ENCODE results near the gene GCSH. TPM values are rescaled to one million over a fixed set of nuclear protein-coding genes. Genes with fewer than 3 reads are reported as not detected.
"Not testable (repeated sequence)": the region's sequence is repeated elsewhere in the genome, so short reads cannot be mapped to it uniquely, and the experiment has no call there.

The GCSH gene
- polyA plus RNA-seq, 2 donors, result 14.8 to 19.9 TPM

DNA sequence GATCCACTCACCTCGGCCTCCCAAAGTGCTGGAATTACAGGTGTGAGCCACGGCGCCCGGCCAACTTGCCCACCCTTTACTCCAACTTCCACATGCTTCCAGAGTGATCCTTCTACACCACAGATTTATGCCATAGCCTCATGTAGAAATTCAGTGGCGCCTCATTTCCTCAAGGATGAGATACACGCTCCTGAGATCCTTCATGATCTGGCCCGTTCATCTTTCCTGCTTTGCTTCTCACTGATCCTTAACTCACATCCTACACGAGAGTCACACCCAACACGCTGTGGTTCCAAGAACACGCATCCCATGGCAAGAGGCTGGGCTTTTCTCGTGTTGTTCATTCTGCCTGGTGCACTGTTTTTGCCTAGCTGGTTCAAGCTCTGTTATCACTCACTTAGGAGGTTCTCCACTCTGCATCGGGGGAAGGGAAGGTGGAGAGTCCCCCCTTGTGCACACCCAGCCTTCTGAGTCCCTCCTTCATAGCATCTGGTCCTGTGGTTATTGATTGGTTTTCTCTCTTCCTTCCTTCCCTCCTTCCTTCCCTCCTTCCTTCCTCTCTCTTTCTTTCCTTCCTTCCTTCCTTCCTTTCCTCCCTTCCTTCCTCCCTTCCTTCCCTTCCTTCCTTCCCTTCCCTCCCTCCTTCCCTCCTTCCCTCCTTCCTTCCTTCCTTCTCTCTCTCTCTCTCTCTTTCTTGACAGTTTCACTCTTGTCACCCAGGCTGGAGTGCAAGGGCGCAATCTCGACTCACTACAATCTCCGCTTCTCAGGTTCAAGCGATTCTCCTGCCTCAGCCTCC lies 32.7 kb upstream of the GCSH start:
- Histone ChIP-seq H3K9me3 (ENCODE audit: control insufficient read depth in 2 of 2, insufficient read depth in 1 of 2, low read depth in 1 of 2, low read length in 1 of 2) (peaks cover 0 to 2% of the 10 kb centered on the region in 2 donors), H3K4me1 (ENCODE audit: control insufficient read depth in 2 of 2, insufficient read depth in 2 of 2, low read length in 1 of 2) (no peaks in the 10 kb centered on the region), H3K27ac (ENCODE audit: low read depth in 2 of 2, low read length in 1 of 2) (no peak overlapping the region), H3K27me3 (ENCODE audit: control insufficient read depth in 1 of 2, insufficient read depth in 2 of 2, low read length in 2 of 2) (no peaks in the 10 kb centered on the region), H3K36me3 (ENCODE audit: control insufficient read depth in 2 of 2, insufficient read depth in 2 of 2, low read length in 1 of 2) (no peaks in the 10 kb centered on the region), H3K4me3 (ENCODE audit: low read depth in 1 of 2, low read length in 2 of 2) (no peak overlapping the region)
- WGBS, 2 donors, result 85 to 91% methylated on average over 16 of the region's 16 CpGs

DNA sequence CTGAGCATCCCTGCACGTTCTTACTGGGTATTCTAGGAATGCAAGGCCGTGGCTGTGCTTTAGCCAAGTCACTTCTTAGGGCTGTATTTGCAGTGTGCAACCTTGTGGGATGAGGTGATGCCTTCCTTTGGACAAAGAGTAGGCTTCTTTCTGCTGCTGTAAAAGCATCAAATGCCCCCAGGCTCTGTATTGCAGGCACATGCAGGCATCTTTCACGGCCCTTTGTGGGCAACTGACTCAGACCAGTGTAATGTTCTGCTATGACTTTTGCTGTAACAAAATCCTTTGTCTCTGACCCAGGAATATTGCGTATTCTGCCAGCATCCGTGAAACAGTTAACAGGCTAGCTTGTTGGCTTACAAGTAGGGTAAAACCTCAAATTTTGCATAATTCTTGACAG lies 30.9 kb upstream of the GCSH start:
- no peaks in the 10 kb centered on the region for H3K9me3 ChIP-seq (ENCODE audit: control insufficient read depth in 2 of 2, insufficient read depth in 1 of 2, low read depth in 1 of 2, low read length in 1 of 2)
- H3K4me3 ChIP-seq (ENCODE audit: low read depth in 1 of 2, low read length in 2 of 2), result no peak overlapping the region
- H3K4me1 ChIP-seq (ENCODE audit: control insufficient read depth in 2 of 2, insufficient read depth in 2 of 2, low read length in 1 of 2), result no peaks in the 10 kb centered on the region
- H3K27me3 ChIP-seq (ENCODE audit: control insufficient read depth in 1 of 2, insufficient read depth in 2 of 2, low read length in 2 of 2), result no peaks in the 10 kb centered on the region
- no peaks in the 10 kb centered on the region for H3K36me3 ChIP-seq (ENCODE audit: control insufficient read depth in 2 of 2, insufficient read depth in 2 of 2, low read length in 1 of 2)
- no peak overlapping the region for H3K27ac ChIP-seq (ENCODE audit: low read depth in 2 of 2, low read length in 1 of 2)
- WGBS, 2 donors, result 52 to 59% methylated on average over 5 of the region's 5 CpGs

DNA sequence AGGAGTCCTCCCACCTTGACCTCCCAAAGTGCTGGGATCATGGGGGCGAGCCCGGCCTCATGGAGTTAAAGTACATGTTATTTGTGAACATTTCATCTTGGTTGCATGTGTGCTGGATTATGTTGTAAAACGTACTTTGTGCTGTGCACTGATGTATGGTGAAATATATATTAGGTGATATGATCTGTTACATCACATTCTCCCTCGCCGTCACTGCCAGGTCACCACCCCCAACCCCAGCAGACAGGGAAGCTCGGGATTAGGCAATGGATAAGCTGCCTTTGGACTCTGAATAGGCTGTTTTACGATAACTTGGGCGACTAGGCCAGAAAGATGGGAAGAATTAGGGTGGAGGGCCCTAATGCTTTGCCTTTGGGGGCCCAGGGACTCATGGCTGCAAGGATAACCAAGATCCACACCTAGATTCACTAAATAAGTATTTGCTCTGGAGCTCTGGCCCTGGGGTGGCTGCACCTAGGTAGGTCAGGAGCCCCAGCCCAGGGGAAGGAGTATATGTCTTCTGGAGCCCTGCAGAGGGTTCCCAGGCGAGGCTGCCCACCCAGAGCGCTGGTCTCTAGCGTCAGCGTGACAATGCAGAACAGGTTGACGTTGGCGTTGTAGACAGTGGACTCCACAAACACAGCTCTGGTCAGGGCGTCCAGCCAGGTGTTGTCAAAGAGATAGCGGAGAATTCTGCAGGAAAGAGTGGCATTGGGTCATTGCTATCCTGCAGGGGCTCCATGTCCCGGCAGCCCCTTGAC lies 27.1 kb upstream of the GCSH start:
- Histone ChIP-seq H3K9me3 (ENCODE audit: control insufficient read depth in 2 of 2, insufficient read depth in 1 of 2, low read depth in 1 of 2, low read length in 1 of 2) (no peaks in the 10 kb centered on the region), H3K4me1 (ENCODE audit: control insufficient read depth in 2 of 2, insufficient read depth in 2 of 2, low read length in 1 of 2) (no peaks in the 10 kb centered on the region), H3K36me3 (ENCODE audit: control insufficient read depth in 2 of 2, insufficient read depth in 2 of 2, low read length in 1 of 2) (no peaks in the 10 kb centered on the region), H3K4me3 (ENCODE audit: low read depth in 1 of 2, low read length in 2 of 2) (no peak overlapping the region), H3K27ac (ENCODE audit: low read depth in 2 of 2, low read length in 1 of 2) (no peak overlapping the region), H3K27me3 (ENCODE audit: control insufficient read depth in 1 of 2, insufficient read depth in 2 of 2, low read length in 2 of 2) (no peaks in the 10 kb centered on the region)
- 84 to 85% methylated on average over 17 of the region's 17 CpGs for WGBS, 2 donors

DNA sequence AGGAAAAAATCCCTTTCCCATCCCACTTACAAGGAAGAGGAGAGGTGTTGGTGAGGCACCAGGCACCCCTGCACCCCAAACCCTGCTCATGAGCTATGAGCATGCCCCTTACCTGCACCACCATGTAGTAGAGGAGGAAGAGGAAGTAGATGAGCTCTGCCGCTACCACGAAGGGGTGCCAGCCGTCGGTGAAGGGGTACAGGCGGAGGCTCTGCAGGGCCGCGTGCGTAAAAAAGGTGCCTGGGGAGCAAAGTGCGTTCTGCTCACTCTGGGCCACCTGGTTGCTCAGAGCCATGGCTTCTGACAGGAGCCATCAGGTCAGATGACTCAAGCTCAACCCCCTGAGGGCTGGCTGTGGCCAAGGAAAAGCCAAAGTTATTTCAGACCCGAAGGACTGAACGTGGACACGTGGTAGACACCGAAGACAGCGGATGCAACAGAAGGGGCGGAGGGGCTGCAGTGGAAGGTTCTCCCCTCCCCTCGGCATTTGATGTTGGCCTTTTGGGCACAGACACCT lies 25.3 kb upstream of the GCSH start:
- no peak overlapping the region for H3K4me3 ChIP-seq (ENCODE audit: low read depth in 1 of 2, low read length in 2 of 2)
- no peaks in the 10 kb centered on the region for H3K9me3 ChIP-seq (ENCODE audit: control insufficient read depth in 2 of 2, insufficient read depth in 1 of 2, low read depth in 1 of 2, low read length in 1 of 2)
- H3K27ac ChIP-seq (ENCODE audit: low read depth in 2 of 2, low read length in 1 of 2), result no peak overlapping the region
- H3K4me1 ChIP-seq (ENCODE audit: control insufficient read depth in 2 of 2, insufficient read depth in 2 of 2, low read length in 1 of 2), result no peaks in the 10 kb centered on the region
- H3K27me3 ChIP-seq (ENCODE audit: control insufficient read depth in 1 of 2, insufficient read depth in 2 of 2, low read length in 2 of 2), result no peaks in the 10 kb centered on the region
- WGBS, 2 donors, result 87 to 89% methylated on average over 16 of the region's 16 CpGs
- H3K36me3 ChIP-seq (ENCODE audit: control insufficient read depth in 2 of 2, insufficient read depth in 2 of 2, low read length in 1 of 2), result no peaks in the 10 kb centered on the region

DNA sequence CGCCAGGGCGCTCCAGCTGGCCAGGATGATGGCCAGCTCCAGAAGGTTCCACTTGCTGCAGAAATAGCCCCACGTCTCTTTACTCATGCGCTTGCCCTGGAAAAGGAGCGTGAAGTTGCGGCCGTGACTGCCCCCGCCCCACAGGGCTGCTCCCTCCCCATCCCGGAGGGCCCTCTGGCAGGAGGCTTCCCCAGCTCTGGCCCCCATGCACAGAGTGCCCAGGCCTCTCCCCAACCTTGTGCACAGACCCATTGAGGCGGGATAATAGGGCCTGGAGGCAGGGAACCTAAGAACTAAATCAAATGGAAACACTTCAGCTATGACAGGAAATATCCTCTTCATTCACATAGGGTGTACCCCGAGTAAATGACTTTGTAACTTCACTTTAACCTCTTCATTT lies 21.2 kb upstream of the GCSH start:
- H3K27me3 ChIP-seq (ENCODE audit: control insufficient read depth in 1 of 2, insufficient read depth in 2 of 2, low read length in 2 of 2), result no peaks in the 10 kb centered on the region
- H3K36me3 ChIP-seq (ENCODE audit: control insufficient read depth in 2 of 2, insufficient read depth in 2 of 2, low read length in 1 of 2), result no peaks in the 10 kb centered on the region
- no peaks in the 10 kb centered on the region for H3K9me3 ChIP-seq (ENCODE audit: control insufficient read depth in 2 of 2, insufficient read depth in 1 of 2, low read depth in 1 of 2, low read length in 1 of 2)
- no peaks in the 10 kb centered on the region for H3K4me1 ChIP-seq (ENCODE audit: control insufficient read depth in 2 of 2, insufficient read depth in 2 of 2, low read length in 1 of 2)
- 65 to 71% methylated on average over 11 of the region's 11 CpGs for WGBS, 2 donors
- H3K27ac ChIP-seq (ENCODE audit: low read depth in 2 of 2, low read length in 1 of 2), result no peak overlapping the region
- H3K4me3 ChIP-seq (ENCODE audit: low read depth in 1 of 2, low read length in 2 of 2), result no peak overlapping the region

DNA sequence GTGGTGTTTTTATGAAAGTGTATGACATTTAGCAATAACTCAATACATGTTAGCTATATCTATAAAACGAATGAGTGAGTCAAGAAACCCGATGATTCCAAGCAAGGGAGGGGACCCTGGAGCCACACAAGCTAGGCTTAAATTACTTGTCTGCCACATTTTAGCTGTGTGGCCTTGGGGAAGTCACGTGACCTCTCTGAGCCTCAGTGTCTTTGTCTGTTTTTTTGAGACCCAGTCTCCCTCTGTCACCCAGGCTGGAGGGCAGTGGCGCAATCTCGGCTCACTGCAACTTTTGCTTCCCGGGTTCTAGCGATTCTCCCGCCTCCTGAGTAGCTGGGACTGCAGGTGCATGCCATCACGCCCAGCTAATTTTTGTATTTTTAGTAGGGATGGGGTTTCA lies 20.1 kb upstream of the GCSH start:
- Histone ChIP-seq H3K4me1 (ENCODE audit: control insufficient read depth in 2 of 2, insufficient read depth in 2 of 2, low read length in 1 of 2) (no peaks in the 10 kb centered on the region), H3K9me3 (ENCODE audit: control insufficient read depth in 2 of 2, insufficient read depth in 1 of 2, low read depth in 1 of 2, low read length in 1 of 2) (no peaks in the 10 kb centered on the region), H3K27me3 (ENCODE audit: control insufficient read depth in 1 of 2, insufficient read depth in 2 of 2, low read length in 2 of 2) (no peaks in the 10 kb centered on the region), H3K27ac (ENCODE audit: low read depth in 2 of 2, low read length in 1 of 2) (no peak overlapping the region), H3K36me3 (ENCODE audit: control insufficient read depth in 2 of 2, insufficient read depth in 2 of 2, low read length in 1 of 2) (no peaks in the 10 kb centered on the region), H3K4me3 (ENCODE audit: low read depth in 1 of 2, low read length in 2 of 2) (no peak overlapping the region)
- 76 to 84% methylated on average over 9 of the region's 9 CpGs for WGBS, 2 donors

DNA sequence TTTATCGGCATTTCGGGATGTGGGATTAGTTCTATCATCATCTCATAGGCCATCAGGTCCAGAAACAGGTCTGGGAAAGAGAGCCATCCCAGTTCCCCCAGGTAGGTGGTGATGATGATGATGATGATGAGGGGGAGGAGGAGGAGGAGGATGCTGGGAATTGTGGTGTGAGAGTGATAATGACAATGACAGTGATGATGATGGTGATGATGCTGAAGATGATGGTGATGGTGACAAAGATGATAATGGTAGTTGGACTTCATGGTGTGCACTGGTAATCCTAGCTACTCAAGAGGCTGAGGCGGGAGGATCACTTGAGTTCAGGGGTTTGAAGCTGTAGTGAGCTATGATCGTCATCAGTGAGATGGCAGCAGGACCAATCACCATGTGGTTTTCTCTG lies 16.3 kb upstream of the GCSH start:
- no peak overlapping the region for H3K4me3 ChIP-seq (ENCODE audit: low read depth in 1 of 2, low read length in 2 of 2)
- H3K27me3 ChIP-seq (ENCODE audit: control insufficient read depth in 1 of 2, insufficient read depth in 2 of 2, low read length in 2 of 2), result no peaks in the 10 kb centered on the region
- 91 to 93% methylated on average over 4 of the region's 4 CpGs for WGBS, 2 donors
- H3K36me3 ChIP-seq (ENCODE audit: control insufficient read depth in 2 of 2, insufficient read depth in 2 of 2, low read length in 1 of 2), result no peaks in the 10 kb centered on the region
- no peaks in the 10 kb centered on the region for H3K9me3 ChIP-seq (ENCODE audit: control insufficient read depth in 2 of 2, insufficient read depth in 1 of 2, low read depth in 1 of 2, low read length in 1 of 2)
- H3K4me1 ChIP-seq (ENCODE audit: control insufficient read depth in 2 of 2, insufficient read depth in 2 of 2, low read length in 1 of 2), result no peaks in the 10 kb centered on the region
- H3K27ac ChIP-seq (ENCODE audit: low read depth in 2 of 2, low read length in 1 of 2), result no peak overlapping the region

DNA sequence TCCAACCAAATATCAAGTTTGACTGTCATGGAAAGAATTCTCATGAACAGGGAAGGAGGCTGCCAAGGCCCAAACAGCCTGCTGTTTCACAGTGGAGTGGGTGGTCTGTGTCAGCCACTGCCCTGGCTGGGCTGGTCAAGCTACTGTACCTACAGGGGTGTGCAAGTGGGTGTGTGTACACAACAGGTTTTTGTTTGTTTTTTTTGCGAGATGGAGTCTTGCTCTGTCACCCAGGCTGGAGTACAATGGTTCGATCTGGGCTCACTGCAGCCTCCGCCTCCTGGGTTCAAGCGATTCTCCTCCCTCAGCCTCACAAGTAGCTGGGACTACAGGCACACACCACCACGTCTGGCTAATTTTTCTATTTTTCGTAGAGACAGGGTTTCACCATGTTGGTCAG lies 13.1 kb upstream of the GCSH start:
- H3K4me1 ChIP-seq (ENCODE audit: control insufficient read depth in 2 of 2, insufficient read depth in 2 of 2, low read length in 1 of 2); H3K27ac ChIP-seq (ENCODE audit: low read depth in 2 of 2, low read length in 1 of 2); H3K9me3 ChIP-seq (ENCODE audit: control insufficient read depth in 2 of 2, insufficient read depth in 1 of 2, low read depth in 1 of 2, low read length in 1 of 2); H3K4me3 ChIP-seq (ENCODE audit: low read depth in 1 of 2, low read length in 2 of 2); H3K27me3 ChIP-seq (ENCODE audit: control insufficient read depth in 1 of 2, insufficient read depth in 2 of 2, low read length in 2 of 2); H3K36me3 ChIP-seq (ENCODE audit: control insufficient read depth in 2 of 2, insufficient read depth in 2 of 2, low read length in 1 of 2): not testable (repeated sequence)
- WGBS, 2 donors, result 93 to 96% methylated on average over 6 of the region's 6 CpGs

DNA sequence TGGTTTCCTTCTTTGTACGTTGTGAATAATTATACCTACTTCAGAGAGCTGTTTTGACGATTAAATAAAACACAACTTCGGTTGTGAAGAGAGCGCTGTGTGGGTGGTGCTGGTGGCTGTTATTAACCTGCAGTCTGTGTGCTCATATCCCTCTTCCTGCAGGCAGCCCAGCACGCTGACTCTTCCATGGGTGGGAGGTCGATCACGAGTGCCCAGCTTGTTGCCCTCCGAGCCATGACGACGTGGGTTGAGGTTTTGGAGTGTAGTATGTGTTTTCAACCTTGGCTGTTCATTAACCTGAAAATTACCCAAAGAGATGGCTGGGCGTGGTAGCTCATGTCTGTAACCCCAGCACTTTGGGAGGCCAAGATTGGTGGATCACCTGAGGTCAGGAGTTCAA lies 11.3 kb upstream of the GCSH start:
- WGBS, 2 donors, result 82 to 83% methylated on average over 11 of the region's 11 CpGs
- no peak overlapping the region for H3K27ac ChIP-seq (ENCODE audit: low read depth in 2 of 2, low read length in 1 of 2)
- H3K27me3 ChIP-seq (ENCODE audit: control insufficient read depth in 1 of 2, insufficient read depth in 2 of 2, low read length in 2 of 2), result no peaks in the 10 kb centered on the region
- H3K4me3 ChIP-seq (ENCODE audit: low read depth in 1 of 2, low read length in 2 of 2), result no peak overlapping the region
- H3K9me3 ChIP-seq (ENCODE audit: control insufficient read depth in 2 of 2, insufficient read depth in 1 of 2, low read depth in 1 of 2, low read length in 1 of 2), result no peaks in the 10 kb centered on the region
- no peaks in the 10 kb centered on the region for H3K4me1 ChIP-seq (ENCODE audit: control insufficient read depth in 2 of 2, insufficient read depth in 2 of 2, low read length in 1 of 2)
- no peaks in the 10 kb centered on the region for H3K36me3 ChIP-seq (ENCODE audit: control insufficient read depth in 2 of 2, insufficient read depth in 2 of 2, low read length in 1 of 2)
